ENCODE measurements around the gene NFE2L2. TPM values are rescaled to one million over a fixed set of nuclear protein-coding genes. Genes with fewer than 3 reads are reported as not detected.
"Not testable (repeated sequence)": the region's sequence is repeated elsewhere in the genome, so short reads cannot be mapped to it uniquely, and the experiment has no call there.

NFE2L2 gene
- total and polyA plus RNA-seq, 7 experiments from 2014 or later = 58.9 to 99.6 (median 74.7) TPM

DNA sequence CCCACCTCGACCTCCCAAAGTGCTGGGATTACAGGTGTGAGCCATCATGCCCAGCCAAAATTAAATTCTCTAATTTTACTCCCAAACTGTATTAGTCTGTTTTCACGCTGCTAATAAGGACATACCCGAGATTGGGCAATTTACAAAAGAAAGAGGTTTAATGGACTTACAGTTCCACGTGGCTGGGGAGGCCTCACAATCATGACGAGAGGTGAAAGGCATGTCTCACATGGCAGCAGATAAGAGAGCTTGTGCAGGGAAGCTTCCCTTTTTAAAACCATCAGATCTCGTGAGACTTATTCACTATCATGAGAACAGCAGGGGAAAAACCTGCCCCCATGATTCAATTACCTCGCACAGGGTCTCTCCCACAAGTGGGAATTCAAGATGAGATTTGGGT is 78.5 kb downstream of the NFE2L2 start:
- CTCF ChIA-PET, POLR2A ChIA-PET, ATAC-seq: not testable (repeated sequence)

DNA sequence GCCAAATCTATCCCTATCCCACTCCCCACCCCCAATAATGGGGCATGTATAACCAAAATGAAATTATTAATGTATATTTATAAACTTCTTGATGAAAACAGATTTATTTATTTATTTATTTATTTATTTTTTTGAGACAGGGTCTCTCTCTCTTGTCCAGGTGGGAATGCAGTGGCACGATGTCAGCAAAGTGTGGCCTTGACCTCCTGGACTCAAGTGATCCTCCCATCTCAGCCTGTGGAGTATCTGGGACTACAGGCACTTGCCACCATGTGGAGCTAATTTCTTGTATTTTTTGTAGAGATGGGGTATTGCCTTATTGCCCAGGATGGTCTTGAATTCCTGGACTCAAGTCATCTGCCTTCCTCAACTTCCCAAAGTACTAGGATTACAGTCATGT is 79.9 kb downstream of the NFE2L2 start:
- no peaks in the 10 kb centered on the region for H3K36me3 Mint-ChIP-seq
- ATAC-seq = no peak
- no peaks in the 10 kb centered on the region for H3K36me3 ChIP-seq (ENCODE audit: control insufficient read depth in 2 of 3, insufficient read depth in 3 of 3, low read length in 3 of 3)
- peaks cover 0 to 3% (median 0%) of the 10 kb centered on the region in 7 donors for H3K4me1 Mint-ChIP-seq
- POLR2A ChIA-PET = no interaction called here
- intact Hi-C loops (cut with micrococcal nuclease) = no loop called here
- H3K27ac ChIP-seq (ENCODE audit: low read depth, low read length) = no peak overlapping the region
- no peak overlapping the region for H3K4me3 Mint-ChIP-seq
- CTCF ChIA-PET = no interaction called here
- H3K4me3 ChIP-seq (ENCODE audit: low read length) = no peak overlapping the region
- H3K9me3 Mint-ChIP-seq = peaks cover 0 to 2% (median 0%) of the 10 kb centered on the region in 11 donors
- no peaks in the 10 kb centered on the region for H3K4me1 ChIP-seq (ENCODE audit: control insufficient read depth in 2 of 2, insufficient read depth in 2 of 2, low read length in 2 of 2)
- H3K27ac Mint-ChIP-seq = no peak overlapping the region
- H3K27me3 ChIP-seq (ENCODE audit: control insufficient read depth in 2 of 2, insufficient read depth in 2 of 2, low read length in 2 of 2) = no peaks in the 10 kb centered on the region
- no peaks in the 10 kb centered on the region for H3K9me3 ChIP-seq (ENCODE audit: control insufficient read depth in 2 of 3, low read length in 3 of 3)
- peaks cover 0 to 28% (median 0%) of the 10 kb centered on the region in 5 donors for H3K27me3 Mint-ChIP-seq
- no peak for DNase-seq

More for the DNA sequence above, 78.5 kb downstream of the NFE2L2 start:
- intact Hi-C loops (cut with micrococcal nuclease); H3K4me3 Mint-ChIP-seq; H3K9me3 ChIP-seq (ENCODE audit: control insufficient read depth in 2 of 3, low read length in 3 of 3); H3K27ac Mint-ChIP-seq; H3K4me1 ChIP-seq (ENCODE audit: control insufficient read depth in 2 of 2, insufficient read depth in 2 of 2, low read length in 2 of 2); DNase-seq; H3K27ac ChIP-seq (ENCODE audit: low read depth, low read length); H3K9me3 Mint-ChIP-seq; H3K4me1 Mint-ChIP-seq; H3K4me3 ChIP-seq (ENCODE audit: low read length); H3K36me3 Mint-ChIP-seq; H3K36me3 ChIP-seq (ENCODE audit: control insufficient read depth in 2 of 3, insufficient read depth in 3 of 3, low read length in 3 of 3); H3K27me3 ChIP-seq (ENCODE audit: control insufficient read depth in 2 of 2, insufficient read depth in 2 of 2, low read length in 2 of 2): not testable (repeated sequence)
- peaks cover 0 to 24% (median 0%) of the 10 kb centered on the region in 5 donors for H3K27me3 Mint-ChIP-seq

DNA sequence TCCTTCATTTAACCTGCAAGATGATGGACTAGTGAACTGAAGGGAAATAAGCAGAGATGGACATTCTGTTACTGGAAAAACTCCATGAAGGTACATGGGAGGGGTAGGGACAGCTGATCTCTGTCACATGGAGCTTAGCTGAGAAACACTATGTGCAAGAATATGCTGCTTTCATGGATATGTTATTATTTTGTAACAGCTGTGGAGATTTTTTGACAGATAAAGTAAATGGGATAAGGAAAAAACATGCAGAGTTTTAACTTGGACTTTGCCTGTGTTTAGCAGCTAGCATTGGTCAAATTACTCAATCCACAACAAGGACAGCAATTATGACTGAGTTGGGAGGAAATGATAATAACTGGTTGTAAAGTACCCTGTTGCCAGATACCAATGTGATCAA is 80.7 kb downstream of the NFE2L2 start:
- H3K4me3 ChIP-seq (ENCODE audit: low read length) = no peak overlapping the region
- H3K27me3 ChIP-seq (ENCODE audit: control insufficient read depth in 2 of 2, insufficient read depth in 2 of 2, low read length in 2 of 2) = no peaks in the 10 kb centered on the region
- no peak overlapping the region for H3K27ac Mint-ChIP-seq
- H3K27ac ChIP-seq (ENCODE audit: low read depth, low read length) = no peak overlapping the region
- ChIA-PET POLR2A (no interaction called here), CTCF (interaction anchor here (1.0 kb wide), 1 partner anchor 18 kb away, joined by 3 read pairs; no protein-coding TSS in a partner anchor)
- DNase-seq = no peak
- no peak overlapping the region for H3K4me3 Mint-ChIP-seq
- peaks cover 0 to 3% (median 0%) of the 10 kb centered on the region in 7 donors for H3K4me1 Mint-ChIP-seq
- no peaks in the 10 kb centered on the region for H3K9me3 ChIP-seq (ENCODE audit: control insufficient read depth in 2 of 3, low read length in 3 of 3)
- no peak for ATAC-seq
- no peaks in the 10 kb centered on the region for H3K36me3 Mint-ChIP-seq
- intact Hi-C loops (cut with micrococcal nuclease) = no loop called here
- peaks cover 0 to 33% (median 0%) of the 10 kb centered on the region in 5 donors for H3K27me3 Mint-ChIP-seq
- H3K36me3 ChIP-seq (ENCODE audit: control insufficient read depth in 2 of 3, insufficient read depth in 3 of 3, low read length in 3 of 3) = no peaks in the 10 kb centered on the region
- H3K4me1 ChIP-seq (ENCODE audit: control insufficient read depth in 2 of 2, insufficient read depth in 2 of 2, low read length in 2 of 2) = no peaks in the 10 kb centered on the region
- H3K9me3 Mint-ChIP-seq = peaks cover 0 to 2% (median 0%) of the 10 kb centered on the region in 11 donors

Small RNA genes lying within 50 kb of the gene (microRNA-seq; reads per million reads assigned to microRNA genes)
- not detected for gene MIR3128 (ENCODE audit: borderline microRNAs expressed)
- not detected for gene MIR6512 (ENCODE audit: borderline microRNAs expressed)

Other genes starting within 250 kb of the NFE2L2 start
- 100 to 1,000 TPM; 151 to 311 (median 184) TPM for gene HNRNPA3, start 51.9 kb downstream of the NFE2L2 start, total RNA-seq
- 10 to 100 TPM; 53.3 to 69.0 TPM for gene HNRNPA3, start 51.9 kb downstream of the NFE2L2 start, polyA plus RNA-seq
- 10 to 100 TPM; 21.8 to 60.4 (median 26.1) TPM for gene AGPS, start 128.0 kb upstream of the NFE2L2 start, total RNA-seq
- 10 to 100 TPM; 11.8 to 16.5 TPM for gene AGPS, start 128.0 kb upstream of the NFE2L2 start, polyA plus RNA-seq